HS-27A (cell line): ENCODE results near the gene FAM168A.

Experiments used
- DNase-seq: peaks from one replicate; pipeline ENCODE4 v3.0.0-alpha.2; 2012; ENCODE audit warnings: low read depth, missing footprints

FAM168A gene

DNA sequence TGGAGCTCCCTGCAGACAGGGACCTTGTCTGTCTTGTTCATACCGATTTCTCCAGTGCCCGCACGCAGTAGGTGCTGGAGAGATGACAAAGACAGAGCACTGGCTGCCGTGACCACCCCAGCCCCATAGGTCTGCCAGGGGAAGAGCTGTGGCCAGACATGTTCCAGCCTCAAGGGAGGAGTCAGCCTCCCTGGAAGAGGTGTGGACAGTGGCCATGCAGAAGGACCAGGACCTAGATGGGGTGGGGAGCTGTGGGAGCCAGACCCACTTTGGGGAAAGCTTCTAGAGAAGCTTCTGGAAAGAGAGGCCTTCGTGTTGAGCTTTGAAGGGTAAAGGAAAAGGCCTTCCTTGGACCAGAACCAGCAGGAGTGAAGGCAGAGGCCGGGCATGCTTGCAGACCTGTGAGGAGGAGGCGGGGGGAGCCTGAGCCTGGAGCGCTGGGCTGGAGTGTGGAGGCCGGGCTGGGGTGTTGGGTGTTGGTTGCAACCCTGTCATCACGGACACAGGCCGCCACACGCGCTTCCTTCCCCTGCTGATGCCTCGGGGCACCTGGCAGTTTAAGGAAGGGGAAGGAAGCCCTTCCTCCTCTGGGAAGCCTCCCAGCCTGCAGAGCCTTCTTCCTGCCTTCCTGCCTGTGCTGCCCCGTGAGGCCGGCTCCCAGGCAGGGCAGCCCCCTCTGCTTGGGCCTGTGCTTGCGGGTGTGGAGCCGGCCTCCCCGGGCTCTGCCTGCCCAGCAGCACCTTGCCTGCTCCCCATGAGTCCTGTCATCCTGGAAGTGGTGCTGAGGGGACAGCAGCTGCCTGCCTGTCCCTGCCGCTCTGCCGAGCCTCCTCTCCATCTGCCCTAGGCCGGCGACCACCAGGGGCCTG, 209.4 kb downstream of the FAM168A start:
- no peak for DNase-seq

DNA sequence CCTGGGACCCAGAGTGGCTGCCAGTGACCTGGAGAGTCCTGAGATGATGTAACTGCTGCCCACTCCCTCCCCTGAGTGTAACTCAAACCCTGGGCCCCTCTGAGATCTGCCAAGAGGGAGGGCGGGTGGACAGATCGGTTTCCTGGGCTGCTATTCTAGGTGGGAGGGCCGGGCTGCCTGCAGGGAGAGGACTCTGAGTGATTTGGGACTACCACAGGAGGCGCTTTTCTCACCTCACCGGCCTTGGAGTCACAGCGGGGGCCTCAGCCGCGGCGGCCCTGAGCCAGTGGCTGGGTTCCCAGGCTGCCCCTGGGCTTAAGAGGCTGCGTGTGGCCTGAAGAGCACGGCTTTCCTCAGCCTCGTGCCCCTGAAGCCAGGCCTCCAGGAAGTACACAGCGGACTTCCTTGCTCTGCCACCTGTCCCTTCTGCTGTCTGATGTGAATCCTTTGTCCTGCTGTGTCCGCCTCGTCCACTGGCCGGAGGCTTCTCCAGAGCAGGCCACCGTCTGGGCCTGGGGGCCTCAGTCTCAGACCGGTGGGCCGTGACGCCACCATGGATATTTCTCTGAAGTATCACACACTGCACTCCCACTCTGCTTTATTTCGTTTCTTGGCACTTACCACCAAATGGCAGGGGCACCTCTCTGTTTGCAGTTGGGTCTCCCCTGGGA, 210.2 kb downstream of the FAM168A start:
- no peak for DNase-seq

DNA sequence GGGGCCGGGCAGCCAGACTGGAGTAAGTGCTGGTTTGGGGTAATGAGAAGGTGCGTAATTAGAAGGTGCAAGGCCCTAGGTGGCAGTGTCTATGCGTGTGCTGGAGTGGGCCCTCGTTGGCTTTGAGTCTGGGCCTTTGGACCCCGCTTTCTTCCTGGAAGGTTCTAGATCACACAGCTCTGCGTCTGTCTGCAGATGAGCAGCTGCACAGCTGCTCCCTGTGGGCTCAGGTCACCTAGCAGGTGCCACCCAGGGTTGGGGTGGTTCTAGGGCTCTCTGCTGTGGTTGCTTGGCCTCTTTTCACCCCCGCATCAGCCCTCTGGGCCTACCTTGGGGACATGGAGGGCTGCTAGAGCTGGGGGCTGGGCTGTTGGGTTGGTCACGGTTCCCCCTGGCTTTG, 211.4 kb downstream of the FAM168A start:
- DNase-seq, result no peak

DNA sequence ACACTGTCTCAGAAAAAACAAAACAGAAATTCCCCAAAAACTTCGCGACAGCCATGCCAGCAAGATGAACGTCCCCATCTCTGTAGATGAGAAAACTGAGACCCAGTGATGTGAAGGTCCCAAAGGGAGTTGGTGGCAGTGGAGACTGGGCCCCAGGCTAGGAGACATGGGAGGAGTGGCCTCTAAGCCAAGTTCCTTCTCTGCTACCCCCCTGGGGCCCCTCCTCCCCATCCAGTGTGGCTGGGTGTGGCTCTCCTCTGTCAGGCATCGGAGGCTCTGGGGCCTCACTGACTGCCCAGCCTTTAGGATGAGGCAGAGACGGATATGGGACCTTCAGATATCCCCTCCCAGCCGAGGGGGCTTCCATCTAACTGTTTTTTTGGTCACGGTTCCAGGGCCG, 211.9 kb downstream of the FAM168A start:
- DNase-seq, result no peak

DNA sequence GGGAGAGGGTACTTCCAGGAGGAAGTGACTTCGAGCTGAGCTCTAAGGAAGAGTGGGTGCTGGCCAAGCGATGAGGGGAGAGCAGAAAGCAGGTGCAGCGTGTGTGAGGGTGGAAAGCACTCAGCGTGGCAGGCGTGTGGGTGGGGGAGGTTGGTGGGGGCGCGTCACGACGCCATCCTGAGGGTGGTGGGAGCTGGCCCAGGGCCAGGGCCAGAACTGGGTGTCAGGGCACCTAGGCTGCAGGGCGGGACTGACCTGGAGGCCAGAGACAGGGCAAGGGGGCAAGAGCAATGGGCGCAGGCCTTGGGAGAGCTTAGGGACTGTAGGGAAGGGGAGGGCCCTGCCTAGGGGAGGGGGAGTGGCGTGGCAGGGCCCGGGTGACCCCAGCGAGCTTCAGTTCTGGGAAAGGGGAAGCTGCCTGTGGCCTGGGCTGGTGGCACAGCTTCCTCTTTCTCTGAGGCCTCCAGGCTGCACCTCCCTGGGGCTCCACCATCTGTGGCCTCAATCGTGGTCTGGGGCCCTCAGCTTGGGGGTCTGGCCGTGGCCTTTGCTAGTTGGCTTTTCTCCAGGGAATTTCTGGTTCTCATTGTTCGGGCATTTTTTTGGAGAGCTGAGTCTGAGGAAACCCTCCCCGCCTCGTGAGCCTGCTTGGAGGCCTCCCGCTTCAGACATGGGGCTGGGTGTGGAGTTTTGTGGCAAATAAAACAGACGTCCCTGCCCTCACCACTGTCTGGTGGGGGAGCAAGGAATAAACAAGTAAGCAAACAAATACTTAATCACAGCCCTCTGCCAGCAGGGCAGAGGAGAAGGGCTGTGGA, 212.8 kb downstream of the FAM168A start:
- no peak for DNase-seq

DNA sequence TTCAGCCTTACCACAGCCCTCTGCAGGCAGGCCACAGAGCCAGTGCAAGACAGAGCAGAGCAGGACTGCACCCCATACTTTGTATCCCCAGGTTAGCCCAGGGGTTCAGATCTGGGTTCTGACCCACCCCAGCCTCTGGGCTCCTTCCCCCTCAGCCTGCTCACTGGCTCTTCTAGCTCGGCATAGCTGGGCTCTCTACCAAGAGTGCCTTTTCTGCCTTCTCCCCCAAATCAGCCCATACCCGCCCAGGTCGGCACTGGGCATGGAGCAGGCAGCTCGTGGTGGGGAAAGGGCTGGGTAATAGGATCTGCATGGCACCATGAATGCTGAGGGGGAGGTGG, 213.4 kb downstream of the FAM168A start:
- DNase-seq, result no peak

DNA sequence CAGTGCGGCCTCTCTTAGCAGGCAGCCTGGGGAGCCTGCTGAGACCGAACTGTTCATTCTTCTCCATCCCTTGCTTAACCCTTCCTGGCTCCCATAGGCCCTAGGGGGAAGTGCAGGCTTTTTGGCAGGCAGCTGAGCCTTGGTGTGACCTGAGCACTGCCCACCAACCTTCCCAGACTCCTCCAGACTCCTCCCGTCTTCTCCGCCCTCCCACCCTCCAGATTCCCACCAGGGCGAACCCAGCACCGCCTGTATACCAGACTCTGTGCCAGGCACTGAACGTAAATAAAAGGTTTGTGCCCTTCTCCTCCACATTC, 213.8 kb downstream of the FAM168A start:
- no peak for DNase-seq

DNA sequence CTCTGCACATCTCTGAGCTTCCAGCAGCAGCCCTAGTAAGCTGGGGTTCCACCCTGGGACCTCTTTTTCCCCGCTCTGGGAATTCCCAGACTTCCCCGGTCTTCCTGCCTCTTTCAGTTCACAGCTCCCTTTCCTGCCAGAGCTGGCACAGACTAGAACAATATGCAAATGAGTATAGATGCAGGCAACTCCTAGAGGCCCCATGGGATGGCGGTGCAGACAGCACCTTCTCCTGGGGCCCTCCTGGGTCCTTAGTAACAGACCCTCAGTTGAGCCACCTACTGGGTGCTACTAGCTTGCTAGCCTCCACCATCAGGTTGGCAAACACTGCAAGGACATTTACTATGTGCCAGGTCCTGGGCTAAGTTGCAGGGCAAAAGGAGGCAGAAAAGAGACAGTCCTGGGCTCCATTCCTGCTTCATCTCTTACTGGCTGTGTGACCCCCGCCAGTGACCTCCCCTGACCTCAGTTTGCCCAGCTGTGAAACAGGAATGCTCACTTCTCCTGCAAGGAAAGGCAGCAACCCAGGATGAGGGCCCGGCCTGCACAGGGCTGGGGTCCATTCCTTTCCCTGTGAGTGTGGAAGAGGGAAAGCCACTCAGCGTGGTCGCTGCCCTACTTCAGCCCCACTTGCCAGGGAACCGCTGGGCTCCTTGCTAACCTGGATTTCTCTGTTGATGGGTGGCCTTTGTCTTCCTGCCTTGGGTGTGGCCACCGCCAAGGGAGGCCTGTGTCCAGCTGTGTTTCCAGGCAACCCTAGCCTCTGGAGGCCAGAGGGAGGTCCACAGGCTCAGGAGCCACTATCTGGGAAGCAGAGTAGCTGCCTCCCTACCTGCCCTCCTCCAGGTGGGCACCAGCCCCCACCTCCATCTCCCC, 214.4 kb downstream of the FAM168A start:
- no peak for DNase-seq

DNA sequence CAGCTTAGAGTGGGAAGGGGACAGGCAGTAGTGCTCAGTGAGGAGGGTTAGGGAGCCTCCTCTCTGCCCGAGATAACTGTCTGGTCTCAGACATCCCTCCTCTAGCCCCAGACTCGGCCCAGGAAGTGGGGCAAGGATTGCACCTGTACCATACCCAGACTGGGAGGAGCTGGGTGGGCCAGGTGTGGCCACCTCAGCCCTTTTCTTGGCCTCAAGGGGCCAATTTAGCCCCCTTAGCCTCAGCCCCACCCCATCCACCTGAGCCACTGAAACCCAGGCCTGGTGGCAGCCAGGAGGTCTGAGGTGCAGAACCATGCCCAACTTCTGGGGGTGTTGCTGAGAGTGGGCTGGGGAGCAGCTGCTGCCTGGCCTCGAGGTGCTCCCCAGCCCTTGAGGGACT, 215.2 kb downstream of the FAM168A start:
- no peak for DNase-seq

DNA sequence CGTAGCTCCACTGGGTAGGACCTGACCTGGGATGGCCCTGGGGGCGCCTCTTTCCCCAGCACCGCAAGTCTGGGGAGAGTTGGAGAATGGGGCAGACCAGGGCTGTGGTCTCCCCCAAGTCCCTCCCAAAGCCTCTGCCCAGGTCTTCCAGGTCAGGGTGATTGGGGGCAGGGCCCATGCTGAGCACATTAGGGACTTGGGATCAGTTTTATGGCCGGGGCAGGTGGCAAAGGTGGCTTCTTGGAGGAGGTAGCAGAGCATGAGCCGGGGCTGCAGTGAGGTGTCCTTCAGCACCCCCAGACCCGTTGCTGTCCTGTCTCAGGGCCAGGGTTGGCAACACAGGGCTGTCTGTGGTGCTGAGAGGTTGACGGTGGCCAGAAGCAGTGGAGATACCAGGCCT, 215.7 kb downstream of the FAM168A start:
- DNase-seq, result no peak

DNA sequence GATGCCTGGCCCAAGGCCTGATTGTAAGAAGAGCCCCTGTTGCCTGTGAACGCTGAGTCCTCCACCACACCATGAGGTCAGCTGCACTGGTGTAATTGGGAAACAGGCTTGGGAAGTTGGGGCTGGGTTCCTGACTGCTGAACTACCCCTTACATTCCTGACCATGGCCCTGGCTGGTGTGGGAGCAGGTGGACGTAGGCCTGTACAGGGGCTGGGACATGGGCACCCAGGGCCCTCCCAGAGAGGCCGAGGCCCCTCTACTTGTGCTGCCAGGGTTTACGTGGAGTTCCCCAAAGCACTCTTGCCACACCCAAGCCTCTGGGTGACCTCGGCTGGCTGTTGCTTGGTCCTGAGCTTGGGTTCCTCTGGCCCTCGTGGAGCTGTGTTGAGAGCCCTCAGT, 216.3 kb downstream of the FAM168A start:
- DNase-seq, result no peak

DNA sequence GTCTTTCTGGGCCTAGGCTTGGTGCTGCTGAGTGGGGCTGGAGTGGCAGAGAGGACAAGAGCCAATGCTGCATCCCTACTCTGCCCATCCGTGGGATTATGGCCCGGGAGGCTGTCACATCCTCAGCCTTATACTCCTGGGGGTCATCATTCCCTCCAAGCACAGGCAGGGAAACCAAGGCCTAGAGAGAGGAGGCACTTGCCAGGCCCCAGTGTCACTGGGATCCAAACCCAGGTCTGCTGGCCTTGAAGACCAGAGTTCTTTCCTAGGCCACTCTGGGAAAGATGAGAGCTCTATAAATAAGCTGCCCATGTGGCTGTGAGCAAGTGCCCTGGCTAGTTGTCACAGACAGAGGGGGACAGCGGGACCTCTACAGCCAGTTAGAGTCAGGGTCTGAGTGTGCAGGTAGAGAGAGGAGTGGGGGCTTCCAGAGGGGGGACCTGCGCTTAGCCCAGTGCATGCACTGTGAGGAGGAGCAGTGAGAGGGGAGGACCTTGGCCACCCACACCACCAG, 217.0 kb downstream of the FAM168A start:
- DNase-seq, result no peak

DNA sequence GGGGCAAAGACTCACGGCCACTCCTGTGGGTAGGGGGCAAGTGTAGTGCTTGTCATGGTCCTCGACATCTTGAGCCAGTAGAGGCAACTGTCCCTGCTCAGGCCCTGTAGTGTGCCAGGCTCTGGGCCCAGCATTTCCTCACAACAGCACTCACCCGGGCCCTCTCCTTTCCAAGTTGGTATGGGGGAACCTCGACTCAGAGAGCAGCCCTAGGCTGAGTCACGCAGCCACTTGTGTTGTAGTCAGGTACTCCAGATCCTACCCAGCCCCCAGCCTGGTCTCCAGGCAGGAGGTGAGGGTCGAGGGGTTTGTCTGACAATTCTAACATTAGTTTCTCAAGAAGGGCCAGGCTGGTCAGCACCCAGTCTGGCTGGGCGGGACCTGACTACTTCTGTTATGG, 217.6 kb downstream of the FAM168A start:
- no peak for DNase-seq

DNA sequence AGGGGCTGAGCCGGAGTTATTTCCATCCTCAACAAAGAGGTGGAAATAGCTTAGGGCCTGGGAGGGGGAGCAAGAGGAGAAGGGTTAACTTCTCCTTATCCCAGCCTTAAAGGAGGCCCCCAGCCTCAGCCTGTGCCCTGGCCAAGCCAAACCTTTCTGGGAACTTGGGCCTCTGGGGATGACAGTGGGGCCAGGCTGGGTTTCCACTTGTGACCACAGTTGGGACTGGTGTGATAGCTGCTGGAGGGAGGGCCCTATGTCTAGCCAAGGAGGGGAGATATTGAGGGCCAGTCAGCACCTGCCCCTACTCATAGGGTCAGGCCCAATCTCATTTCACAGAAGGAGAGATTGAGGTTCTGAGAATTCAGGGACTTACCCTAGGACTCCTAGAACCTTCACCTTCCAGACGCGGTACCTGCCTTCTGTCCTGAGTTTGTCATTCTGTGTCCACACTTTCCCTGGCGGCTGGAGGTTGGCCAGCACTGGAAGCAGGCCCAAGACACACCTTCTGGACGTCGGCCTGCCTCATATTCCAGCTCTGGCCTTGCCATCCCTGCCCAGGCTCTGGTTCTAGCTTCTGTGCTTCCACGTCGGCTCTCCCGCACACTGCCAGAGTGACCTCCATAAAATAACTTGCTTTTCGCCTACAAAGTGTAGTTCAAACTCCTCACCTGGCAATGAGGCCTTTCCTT, 218.6 kb downstream of the FAM168A start:
- DNase-seq, result no peak

DNA sequence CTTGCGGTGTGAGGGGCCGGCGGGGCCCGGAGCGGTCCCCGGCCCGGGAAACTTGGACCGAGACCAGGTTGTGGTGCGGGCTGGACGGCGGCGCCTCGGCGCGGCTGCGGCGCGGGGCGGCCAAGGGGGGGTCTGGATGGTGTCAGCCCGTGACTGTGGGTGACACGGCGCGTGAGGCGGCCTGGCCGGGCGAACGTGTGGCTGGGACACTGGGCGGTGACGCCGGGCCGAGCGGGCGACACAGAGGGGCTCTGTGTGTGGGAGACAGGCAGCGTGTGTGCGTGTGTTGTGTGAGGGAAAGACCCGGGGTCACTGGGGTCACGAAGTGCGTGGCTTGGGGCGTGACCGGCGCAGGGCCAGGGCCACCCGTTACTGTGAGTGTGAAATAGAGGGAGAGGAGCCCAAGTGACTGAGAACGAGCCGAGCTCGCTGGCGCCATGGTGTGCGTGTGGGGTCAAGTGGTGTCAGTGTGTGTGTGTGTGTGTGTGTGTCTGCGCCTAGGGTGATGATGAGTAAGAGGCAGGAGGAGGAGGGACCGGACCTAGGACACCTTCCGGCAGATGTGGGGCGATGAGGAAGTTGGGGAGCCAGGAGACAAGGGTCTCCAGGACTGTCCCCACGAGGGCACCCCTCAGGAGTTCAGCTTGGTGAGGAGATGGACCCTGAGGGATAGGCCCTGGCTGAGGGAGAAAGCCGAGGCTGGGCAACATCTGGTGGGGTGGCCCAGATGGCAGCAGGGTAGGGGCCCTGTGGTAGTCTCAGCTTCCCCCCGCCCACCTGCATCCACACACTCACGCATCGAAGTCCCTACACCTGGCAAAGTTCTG, 220.9 kb downstream of the FAM168A start:
- DNase-seq, result peak; percentile 71

DNA sequence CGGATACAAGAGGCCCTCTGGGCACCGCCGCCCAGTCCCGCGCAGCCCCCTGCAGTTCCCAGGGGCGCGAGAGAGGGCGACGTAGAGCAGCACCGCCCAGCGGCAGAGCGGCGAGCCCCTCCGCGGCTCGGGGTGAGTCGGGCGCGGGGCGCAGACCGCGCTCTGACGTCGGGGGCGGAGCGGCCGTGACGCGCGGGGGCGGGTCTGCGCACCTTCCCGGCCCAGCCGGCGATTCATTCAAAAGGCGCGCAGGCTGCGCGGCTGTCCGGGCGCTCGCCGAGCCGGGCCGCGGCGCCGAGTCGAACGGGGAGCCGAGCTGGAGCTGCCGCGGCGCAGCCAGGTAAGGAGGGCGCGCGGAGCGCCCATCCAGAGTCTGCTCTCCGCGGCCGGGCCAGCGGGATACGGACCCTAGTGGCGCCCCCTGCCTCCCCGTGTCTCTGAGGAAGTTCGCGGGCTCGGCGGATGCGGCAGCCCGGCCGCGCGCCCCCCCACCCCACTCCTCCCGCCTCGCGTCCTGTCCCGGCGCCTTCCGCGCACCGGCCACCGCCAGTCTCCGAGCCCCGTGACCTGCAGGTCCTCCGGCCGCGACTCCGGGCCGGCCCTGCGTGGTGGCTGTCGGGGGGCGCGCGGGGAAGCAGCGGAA, 221.6 kb downstream of the FAM168A start, which contains the start of gene RELT:
TSS of gene RELT (plus strand) at position 240 of the 643 bp plus-strand sequence. CDS start 12,738 bp downstream, outside the sequence.
- DNase-seq, result peak; percentile 73

DNA sequence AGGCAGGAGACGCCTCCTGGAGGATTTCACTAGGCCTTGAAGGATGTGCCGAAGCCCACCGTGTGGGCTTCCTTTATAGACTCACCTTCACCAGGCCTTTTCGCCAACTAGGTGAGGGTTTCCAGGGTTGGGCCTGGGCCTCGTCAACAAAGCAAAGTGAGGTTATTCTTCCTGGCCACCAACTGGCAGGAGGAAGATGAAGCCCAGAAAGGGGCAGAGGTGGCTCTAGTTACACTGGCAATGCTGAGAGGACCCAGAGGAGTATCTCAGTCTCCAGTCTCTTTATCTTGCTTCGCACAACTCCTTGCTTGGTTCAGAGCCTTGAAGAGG, 222.1 kb downstream of the FAM168A start:
- no peak for DNase-seq

DNA sequence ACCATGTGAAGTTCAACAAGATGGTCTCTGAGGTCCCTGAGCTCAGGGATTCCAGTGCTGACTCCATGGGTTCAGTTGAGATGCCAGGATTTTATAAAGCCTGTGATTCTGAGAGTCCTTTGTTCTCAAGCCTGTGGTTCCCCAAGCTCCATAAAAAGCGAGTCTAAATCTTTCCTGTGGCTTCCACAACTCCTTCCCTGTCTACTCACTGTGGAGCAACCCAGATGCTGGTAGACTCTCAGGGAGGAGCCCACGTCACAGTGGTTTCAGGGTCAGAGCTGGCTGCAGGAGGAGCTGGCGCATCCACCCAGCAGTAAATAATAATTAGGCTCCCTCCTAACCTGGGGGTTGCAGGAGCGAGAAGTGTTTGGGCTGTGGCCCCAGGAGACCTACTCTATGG, 223.8 kb downstream of the FAM168A start:
- no peak for DNase-seq

DNA sequence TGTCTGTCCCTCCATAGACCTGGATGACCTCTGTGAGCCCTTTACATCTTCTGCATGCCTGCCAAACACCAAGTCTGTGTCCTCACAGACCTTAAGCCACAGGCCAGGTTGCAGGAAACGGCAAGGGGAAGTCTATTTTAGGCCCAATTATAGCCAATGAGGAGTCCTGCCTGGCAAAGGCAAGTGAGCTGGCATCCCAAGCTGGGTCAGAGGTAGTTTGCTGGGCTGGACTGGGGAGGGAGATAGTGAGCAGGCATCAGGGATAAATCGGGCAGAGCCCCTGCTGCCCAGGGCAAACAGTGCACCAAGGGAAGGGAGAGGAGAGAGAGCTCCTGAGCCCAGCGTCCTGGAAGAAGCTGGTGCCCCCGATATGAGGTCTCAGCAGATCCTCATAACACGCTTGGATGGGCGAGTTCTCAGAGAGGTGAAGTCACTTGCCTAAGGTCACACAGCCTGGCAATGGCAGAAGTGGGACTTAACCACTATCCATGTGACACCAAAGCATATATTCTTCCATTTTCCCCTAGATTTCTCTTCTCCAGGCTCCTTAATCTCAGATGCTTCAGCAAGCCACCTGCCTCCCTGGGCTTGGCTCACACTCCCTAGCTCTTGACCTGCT, 225.4 kb downstream of the FAM168A start:
- DNase-seq, result no peak
